B cell (primary cell): Measurements from ENCODE around the gene ITCH.

ENCODE experiments used
- EZH2 ChIP-seq: IDR thresholded peaks from 2 replicates; pipeline ENCODE4 v1.6.1; 2012; ENCODE audit warnings: borderline replicate concordance, low read depth, mild to moderate bottlenecking, moderate library complexity, low read length; ENCODE audit not compliant: insufficient read depth, poor library complexity, severe bottlenecking
- TF ChIP-seq, protein P1 (sequence below): fragments of 200-600 bp; IDR thresholded peaks from one replicate; pipeline ENCODE4 v1.8.0; 2022; ENCODE audit warnings: antibody characterized with exemption, mild to moderate bottlenecking

DNA sequence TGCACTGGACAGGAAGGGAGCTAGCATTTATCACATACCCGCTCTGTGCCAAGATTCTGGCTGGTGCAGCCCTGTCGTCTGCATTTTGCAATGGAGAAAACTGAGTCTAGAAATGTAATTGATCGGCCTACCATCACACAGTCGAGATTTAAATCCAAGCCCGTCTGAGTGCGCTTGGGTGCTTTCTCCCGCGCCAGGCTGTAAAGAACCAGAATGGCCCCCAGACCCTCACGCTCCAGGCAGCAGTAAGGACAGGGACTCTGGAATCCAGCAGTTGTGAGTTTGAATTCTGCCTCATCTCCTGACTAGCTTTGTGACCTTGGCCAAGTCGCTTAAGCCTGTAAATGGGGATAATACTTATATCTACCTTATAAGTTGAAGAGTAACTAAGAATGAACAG lies 163.9 kb downstream of the ITCH start:
- TF ChIP-seq, protein P1, sequence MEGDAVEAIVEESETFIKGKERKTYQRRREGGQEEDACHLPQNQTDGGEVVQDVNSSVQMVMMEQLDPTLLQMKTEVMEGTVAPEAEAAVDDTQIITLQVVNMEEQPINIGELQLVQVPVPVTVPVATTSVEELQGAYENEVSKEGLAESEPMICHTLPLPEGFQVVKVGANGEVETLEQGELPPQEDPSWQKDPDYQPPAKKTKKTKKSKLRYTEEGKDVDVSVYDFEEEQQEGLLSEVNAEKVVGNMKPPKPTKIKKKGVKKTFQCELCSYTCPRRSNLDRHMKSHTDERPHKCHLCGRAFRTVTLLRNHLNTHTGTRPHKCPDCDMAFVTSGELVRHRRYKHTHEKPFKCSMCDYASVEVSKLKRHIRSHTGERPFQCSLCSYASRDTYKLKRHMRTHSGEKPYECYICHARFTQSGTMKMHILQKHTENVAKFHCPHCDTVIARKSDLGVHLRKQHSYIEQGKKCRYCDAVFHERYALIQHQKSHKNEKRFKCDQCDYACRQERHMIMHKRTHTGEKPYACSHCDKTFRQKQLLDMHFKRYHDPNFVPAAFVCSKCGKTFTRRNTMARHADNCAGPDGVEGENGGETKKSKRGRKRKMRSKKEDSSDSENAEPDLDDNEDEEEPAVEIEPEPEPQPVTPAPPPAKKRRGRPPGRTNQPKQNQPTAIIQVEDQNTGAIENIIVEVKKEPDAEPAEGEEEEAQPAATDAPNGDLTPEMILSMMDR = no peak
- no peak for TF ChIP-seq EZH2
